WTC11 (cell line): ENCODE data around the gene COL5A3. TPM values are rescaled to one million over a fixed set of nuclear protein-coding genes. Genes with fewer than 3 reads are reported as not detected.

Experiments used
- ATAC-seq: fragments of 200-7000 bp; cut with Tn5 transposase; 2 replicates; pipeline ENCODE4 v1.10.0; 2021; ENCODE audit warnings: mild to moderate bottlenecking, moderate library complexity
- CTCF ChIA-PET: fragments of 300-600 bp; sonication (Branson Sonifier 250); formaldehyde crosslinking; loops from one replicate; lab custom pipeline; 2021; ENCODE audit warnings: antibody characterized with exemption; lab: Charles Lee
- POLR2A ChIA-PET: fragments of 350-600 bp; sonication (Branson Sonifier 250); formaldehyde crosslinking; loops from one replicate; lab custom pipeline; 2021; ENCODE audit warnings: antibody characterized with exemption; lab: Charles Lee
- DNase-seq: peaks from one replicate; pipeline ENCODE4 v3.0.0; 2021; ENCODE audit warnings: low spot score
- H3K27ac Mint-ChIP-seq: 2 replicates; pipeline ENCODE4 v1.8.0; 2021; ENCODE audit warnings: mixed read lengths
- H3K27me3 Mint-ChIP-seq: 2 replicates; pipeline ENCODE4 v1.8.0; 2021; ENCODE audit warnings: low read depth, mild to moderate bottlenecking, moderate library complexity, mixed read lengths
- H3K36me3 Mint-ChIP-seq: 2 replicates; pipeline ENCODE4 v1.8.0; 2021; ENCODE audit warnings: mixed read lengths
- H3K4me1 Mint-ChIP-seq: 2 replicates; pipeline ENCODE4 v1.8.0; 2022; ENCODE audit warnings: mixed read lengths
- H3K4me3 Mint-ChIP-seq: 2 replicates; pipeline ENCODE4 v1.8.0; 2021; ENCODE audit warnings: mild to moderate bottlenecking, moderate library complexity, mixed read lengths
- H3K9me3 Mint-ChIP-seq: 2 replicates; pipeline ENCODE4 v1.8.0; 2021; ENCODE audit warnings: mixed read lengths
- CREB1 ChIP-seq: sonication (generic); formaldehyde crosslinking; IDR thresholded peaks from 2 replicates; pipeline ENCODE4 v1.8.0; 2023; ENCODE audit warnings: mild to moderate bottlenecking, missing genetic modification reagents
- JAZF1 ChIP-seq: fragments of 250-450 bp; sonication (Bioruptor Pico); IDR thresholded peaks from 2 replicates; pipeline ENCODE4 v1.9.0; 2021; ENCODE audit warnings: moderate library complexity, mild to moderate bottlenecking, inconsistent platforms
- MXD4 ChIP-seq: fragments of 250-450 bp; sonication (Bioruptor Pico); IDR thresholded peaks from 2 replicates; pipeline ENCODE4 v1.8.0; 2021; ENCODE audit warnings: mild to moderate bottlenecking, moderate library complexity, borderline replicate concordance
- MYBL2 ChIP-seq: sonication (generic); formaldehyde crosslinking; IDR thresholded peaks from 2 replicates; pipeline ENCODE4 v1.8.1; 2023; ENCODE audit warnings: mild to moderate bottlenecking, moderate library complexity, missing genetic modification reagents
- NFE2L1 ChIP-seq: sonication (generic); formaldehyde crosslinking; IDR thresholded peaks from 2 replicates; pipeline ENCODE4 v1.8.1; 2023; ENCODE audit warnings: missing genetic modification reagents
- TEAD1 ChIP-seq: sonication (generic); formaldehyde crosslinking; IDR thresholded peaks from 2 replicates; pipeline ENCODE4 v1.8.0; 2022; ENCODE audit warnings: mild to moderate bottlenecking, missing genetic modification reagents
- ZNF232 ChIP-seq: sonication (generic); formaldehyde crosslinking; IDR thresholded peaks from 2 replicates; pipeline ENCODE4 v1.8.0; 2022; ENCODE audit warnings: mild to moderate bottlenecking, missing genetic modification reagents
- ZNF396 ChIP-seq: fragments of 250-450 bp; sonication (Bioruptor Pico); IDR thresholded peaks from 2 replicates; pipeline ENCODE4 v1.8.0; 2021; ENCODE audit warnings: mild to moderate bottlenecking, moderate library complexity, borderline replicate concordance
- total RNA-seq: library from RNA; stranded (reverse); gene quantifications from 3 replicates; pipeline ENCODE4 v1.2.3, GENCODE V29; 2021
- TF ChIP-seq, protein P1 (sequence below): fragments of 250-450 bp; sonication (Bioruptor Pico); conservative IDR thresholded peaks from 2 replicates; pipeline ENCODE4 v1.9.0; 2021; ENCODE audit warnings: mild to moderate bottlenecking
- TF ChIP-seq, protein P2 (sequence below): sonication (generic); formaldehyde crosslinking; IDR thresholded peaks from 2 replicates; pipeline ENCODE4 v1.8.0; 2022; ENCODE audit warnings: mild to moderate bottlenecking, missing genetic modification reagents
- TF ChIP-seq, protein P3 (sequence below): sonication (generic); formaldehyde crosslinking; IDR thresholded peaks from 2 replicates; pipeline ENCODE4 v1.8.1; 2023; ENCODE audit warnings: mild to moderate bottlenecking, missing genetic modification reagents, moderate library complexity
- TF ChIP-seq, protein P4 (sequence below): sonication (generic); formaldehyde crosslinking; IDR thresholded peaks from 2 replicates; pipeline ENCODE4 v1.8.1; 2023; ENCODE audit warnings: mild to moderate bottlenecking, missing genetic modification reagents
- TF ChIP-seq, protein P5 (sequence below): sonication (generic); formaldehyde crosslinking; IDR thresholded peaks from 2 replicates; pipeline ENCODE4 v1.8.1; 2023; ENCODE audit warnings: mild to moderate bottlenecking, missing genetic modification reagents
- TF ChIP-seq, protein P6 (sequence below): sonication (generic); formaldehyde crosslinking; IDR thresholded peaks from 2 replicates; pipeline ENCODE4 v1.8.0; 2023; ENCODE audit warnings: missing genetic modification reagents, mild to moderate bottlenecking, borderline replicate concordance
- TF ChIP-seq, protein P7 (sequence below): sonication (generic); formaldehyde crosslinking; conservative IDR thresholded peaks from 2 replicates; pipeline ENCODE4 v1.8.1; 2023; ENCODE audit warnings: mild to moderate bottlenecking, low read depth, missing genetic modification reagents, moderate library complexity

Gene COL5A3
- total RNA-seq, 1 experiment from 2014 or later = 0.81 TPM

DNA sequence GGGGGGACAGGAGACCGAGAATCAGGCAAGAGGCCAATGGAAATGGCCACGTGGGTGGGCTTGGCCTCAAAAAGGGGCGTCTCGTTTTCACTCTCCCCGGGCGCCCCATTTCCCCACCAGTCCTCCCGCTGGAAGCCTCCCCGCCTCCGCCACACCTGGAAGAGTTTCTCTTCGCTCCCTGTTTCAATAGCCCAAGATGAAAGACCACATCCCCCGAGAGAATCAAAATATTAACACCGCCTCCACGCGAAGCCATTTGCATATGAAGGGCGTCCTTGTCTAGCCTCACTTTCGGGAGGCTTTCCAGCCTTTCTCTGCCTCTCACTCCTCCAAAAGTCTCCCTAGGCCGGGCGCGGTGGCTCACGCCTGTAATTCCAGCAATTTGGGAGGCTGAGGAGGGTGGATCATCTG, 73.3 kb downstream of the COL5A3 start (continued):
- TF ChIP-seq, protein P1, sequence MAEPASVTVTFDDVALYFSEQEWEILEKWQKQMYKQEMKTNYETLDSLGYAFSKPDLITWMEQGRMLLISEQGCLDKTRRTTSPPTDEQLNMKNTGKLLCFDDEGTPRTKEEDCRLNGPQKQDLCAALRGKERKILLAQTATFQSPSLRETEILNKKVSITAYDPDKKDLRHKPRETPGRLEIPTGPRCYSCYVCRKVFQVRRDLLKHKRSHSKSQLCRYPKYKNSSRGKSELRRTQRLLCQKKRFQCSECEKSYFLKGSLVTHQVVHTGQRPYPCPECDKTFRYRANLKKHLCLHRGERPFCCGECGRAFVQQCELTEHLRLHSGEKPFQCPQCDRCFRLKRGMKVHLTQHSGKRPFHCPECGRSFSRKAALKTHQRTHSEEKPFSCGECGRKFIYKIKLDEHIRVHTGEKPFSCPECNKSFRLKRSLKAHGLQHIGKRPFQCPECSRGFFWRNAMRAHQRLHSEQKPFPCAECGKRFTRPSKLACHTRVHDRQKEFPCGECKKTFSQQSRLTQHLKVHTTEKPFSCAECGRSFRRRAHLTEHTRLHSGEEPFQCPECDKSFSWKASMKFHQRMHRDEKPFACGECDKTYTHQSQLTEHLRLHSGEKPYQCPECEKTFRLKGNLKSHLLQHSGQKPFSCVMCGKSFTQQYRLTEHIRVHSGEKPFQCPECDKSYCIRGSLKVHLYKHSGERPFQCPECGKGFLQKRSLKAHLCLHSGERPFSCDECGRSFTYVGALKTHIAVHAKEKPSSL = no peak
- TF ChIP-seq, protein P2, sequence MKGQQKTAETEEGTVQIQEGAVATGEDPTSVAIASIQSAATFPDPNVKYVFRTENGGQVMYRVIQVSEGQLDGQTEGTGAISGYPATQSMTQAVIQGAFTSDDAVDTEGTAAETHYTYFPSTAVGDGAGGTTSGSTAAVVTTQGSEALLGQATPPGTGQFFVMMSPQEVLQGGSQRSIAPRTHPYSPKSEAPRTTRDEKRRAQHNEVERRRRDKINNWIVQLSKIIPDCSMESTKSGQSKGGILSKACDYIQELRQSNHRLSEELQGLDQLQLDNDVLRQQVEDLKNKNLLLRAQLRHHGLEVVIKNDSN (CRISPR knock-in tag) = peak; percentile 37; the same call in 1 of the 2 replicates

DNA sequence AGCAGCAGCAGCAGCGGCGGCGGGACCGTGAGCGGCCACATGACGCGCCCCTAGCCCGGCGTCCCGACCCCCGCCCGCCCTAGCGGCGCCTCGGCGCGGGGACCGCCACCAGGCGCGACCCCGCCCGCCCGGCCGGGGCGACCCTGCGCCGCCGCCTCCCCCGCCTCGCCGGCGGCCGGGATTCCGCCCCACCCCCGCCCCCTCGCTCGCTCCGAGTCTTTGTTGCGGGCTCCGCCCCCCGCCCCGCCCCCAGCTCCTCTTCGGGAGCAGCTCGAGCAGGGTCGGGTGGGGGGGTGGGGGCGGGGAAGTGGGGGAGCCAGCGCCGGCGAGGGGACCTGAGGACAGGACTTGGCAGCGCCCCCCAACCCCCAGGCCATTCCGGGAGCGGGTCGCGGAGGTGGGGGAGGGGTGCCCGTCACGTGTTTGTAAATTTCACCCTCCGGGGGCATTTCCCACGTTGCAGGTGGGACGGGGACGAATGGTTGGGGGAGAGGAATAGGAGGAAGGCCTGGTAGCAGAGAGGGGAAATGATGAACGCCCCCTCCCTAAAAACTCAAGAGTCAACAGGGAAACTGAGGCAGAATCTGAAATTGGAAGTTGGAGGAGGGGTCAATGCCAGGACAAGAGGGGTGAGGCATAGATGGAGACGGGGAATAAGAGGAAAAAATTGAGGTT, 73.8 kb downstream of the COL5A3 start, which contains the start of gene OLFM2:
TSS of gene OLFM2 (minus strand) at position 190 of the 675 bp plus-strand sequence. CDS start at position 41, 149 bp downstream.
- CTCF ChIA-PET = interaction anchor here (0.6 to 2.9 kb wide), 11 partner anchors 16 to 1445 kb away, joined by 3 to 19 read pairs (median 4); no protein-coding TSS in a partner anchor
- Mint-ChIP-seq H3K9me3 (peaks cover 8% of the 10 kb centered on the region), H3K36me3 (0 out of 2 replicates have a peak, but pooled peaks cover 3% of the 10 kb centered on the region), H3K4me3 (peak within 1 kb of the TSS; percentile 91), H3K27ac (peak within 1 kb of the TSS; percentile 69), H3K4me1 (peaks cover 29% of the 10 kb centered on the region), H3K27me3 (peaks cover 5% of the 10 kb centered on the region)
- POLR2A ChIA-PET = interaction anchor here (0.6 kb wide), 1 partner anchor 57 kb away, joined by 4 read pairs; no protein-coding TSS in a partner anchor
- DNase-seq = peak; percentile 85
- ATAC-seq = peak; percentile 32
- TF ChIP-seq, protein P3, sequence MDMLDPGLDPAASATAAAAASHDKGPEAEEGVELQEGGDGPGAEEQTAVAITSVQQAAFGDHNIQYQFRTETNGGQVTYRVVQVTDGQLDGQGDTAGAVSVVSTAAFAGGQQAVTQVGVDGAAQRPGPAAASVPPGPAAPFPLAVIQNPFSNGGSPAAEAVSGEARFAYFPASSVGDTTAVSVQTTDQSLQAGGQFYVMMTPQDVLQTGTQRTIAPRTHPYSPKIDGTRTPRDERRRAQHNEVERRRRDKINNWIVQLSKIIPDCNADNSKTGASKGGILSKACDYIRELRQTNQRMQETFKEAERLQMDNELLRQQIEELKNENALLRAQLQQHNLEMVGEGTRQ (CRISPR knock-in tag) = peak; percentile 66
- TF ChIP-seq ZNF232 (CRISPR knock-in tag) (no peak), TEAD1 (CRISPR knock-in tag) (no peak), ZNF396 (no peak), NFE2L1 (no peak), MYBL2 (CRISPR knock-in tag) (no peak), MXD4 (CRISPR knock-in tag) (no peak), CREB1 (CRISPR knock-in tag) (no peak), JAZF1 (CRISPR knock-in tag) (no peak)
- TF ChIP-seq, protein P4, sequence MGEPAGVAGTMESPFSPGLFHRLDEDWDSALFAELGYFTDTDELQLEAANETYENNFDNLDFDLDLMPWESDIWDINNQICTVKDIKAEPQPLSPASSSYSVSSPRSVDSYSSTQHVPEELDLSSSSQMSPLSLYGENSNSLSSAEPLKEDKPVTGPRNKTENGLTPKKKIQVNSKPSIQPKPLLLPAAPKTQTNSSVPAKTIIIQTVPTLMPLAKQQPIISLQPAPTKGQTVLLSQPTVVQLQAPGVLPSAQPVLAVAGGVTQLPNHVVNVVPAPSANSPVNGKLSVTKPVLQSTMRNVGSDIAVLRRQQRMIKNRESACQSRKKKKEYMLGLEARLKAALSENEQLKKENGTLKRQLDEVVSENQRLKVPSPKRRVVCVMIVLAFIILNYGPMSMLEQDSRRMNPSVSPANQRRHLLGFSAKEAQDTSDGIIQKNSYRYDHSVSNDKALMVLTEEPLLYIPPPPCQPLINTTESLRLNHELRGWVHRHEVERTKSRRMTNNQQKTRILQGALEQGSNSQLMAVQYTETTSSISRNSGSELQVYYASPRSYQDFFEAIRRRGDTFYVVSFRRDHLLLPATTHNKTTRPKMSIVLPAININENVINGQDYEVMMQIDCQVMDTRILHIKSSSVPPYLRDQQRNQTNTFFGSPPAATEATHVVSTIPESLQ = no peak
- TF ChIP-seq, protein P1 = no peak
- TF ChIP-seq, protein P2 (CRISPR knock-in tag) = peak; percentile 73
- TF ChIP-seq, protein P5, sequence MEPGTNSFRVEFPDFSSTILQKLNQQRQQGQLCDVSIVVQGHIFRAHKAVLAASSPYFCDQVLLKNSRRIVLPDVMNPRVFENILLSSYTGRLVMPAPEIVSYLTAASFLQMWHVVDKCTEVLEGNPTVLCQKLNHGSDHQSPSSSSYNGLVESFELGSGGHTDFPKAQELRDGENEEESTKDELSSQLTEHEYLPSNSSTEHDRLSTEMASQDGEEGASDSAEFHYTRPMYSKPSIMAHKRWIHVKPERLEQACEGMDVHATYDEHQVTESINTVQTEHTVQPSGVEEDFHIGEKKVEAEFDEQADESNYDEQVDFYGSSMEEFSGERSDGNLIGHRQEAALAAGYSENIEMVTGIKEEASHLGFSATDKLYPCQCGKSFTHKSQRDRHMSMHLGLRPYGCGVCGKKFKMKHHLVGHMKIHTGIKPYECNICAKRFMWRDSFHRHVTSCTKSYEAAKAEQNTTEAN = no peak
- TF ChIP-seq, protein P6, sequence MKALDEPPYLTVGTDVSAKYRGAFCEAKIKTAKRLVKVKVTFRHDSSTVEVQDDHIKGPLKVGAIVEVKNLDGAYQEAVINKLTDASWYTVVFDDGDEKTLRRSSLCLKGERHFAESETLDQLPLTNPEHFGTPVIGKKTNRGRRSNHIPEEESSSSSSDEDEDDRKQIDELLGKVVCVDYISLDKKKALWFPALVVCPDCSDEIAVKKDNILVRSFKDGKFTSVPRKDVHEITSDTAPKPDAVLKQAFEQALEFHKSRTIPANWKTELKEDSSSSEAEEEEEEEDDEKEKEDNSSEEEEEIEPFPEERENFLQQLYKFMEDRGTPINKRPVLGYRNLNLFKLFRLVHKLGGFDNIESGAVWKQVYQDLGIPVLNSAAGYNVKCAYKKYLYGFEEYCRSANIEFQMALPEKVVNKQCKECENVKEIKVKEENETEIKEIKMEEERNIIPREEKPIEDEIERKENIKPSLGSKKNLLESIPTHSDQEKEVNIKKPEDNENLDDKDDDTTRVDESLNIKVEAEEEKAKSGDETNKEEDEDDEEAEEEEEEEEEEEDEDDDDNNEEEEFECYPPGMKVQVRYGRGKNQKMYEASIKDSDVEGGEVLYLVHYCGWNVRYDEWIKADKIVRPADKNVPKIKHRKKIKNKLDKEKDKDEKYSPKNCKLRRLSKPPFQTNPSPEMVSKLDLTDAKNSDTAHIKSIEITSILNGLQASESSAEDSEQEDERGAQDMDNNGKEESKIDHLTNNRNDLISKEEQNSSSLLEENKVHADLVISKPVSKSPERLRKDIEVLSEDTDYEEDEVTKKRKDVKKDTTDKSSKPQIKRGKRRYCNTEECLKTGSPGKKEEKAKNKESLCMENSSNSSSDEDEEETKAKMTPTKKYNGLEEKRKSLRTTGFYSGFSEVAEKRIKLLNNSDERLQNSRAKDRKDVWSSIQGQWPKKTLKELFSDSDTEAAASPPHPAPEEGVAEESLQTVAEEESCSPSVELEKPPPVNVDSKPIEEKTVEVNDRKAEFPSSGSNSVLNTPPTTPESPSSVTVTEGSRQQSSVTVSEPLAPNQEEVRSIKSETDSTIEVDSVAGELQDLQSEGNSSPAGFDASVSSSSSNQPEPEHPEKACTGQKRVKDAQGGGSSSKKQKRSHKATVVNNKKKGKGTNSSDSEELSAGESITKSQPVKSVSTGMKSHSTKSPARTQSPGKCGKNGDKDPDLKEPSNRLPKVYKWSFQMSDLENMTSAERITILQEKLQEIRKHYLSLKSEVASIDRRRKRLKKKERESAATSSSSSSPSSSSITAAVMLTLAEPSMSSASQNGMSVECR (CRISPR knock-in tag) = no peak
- TF ChIP-seq, protein P7, sequence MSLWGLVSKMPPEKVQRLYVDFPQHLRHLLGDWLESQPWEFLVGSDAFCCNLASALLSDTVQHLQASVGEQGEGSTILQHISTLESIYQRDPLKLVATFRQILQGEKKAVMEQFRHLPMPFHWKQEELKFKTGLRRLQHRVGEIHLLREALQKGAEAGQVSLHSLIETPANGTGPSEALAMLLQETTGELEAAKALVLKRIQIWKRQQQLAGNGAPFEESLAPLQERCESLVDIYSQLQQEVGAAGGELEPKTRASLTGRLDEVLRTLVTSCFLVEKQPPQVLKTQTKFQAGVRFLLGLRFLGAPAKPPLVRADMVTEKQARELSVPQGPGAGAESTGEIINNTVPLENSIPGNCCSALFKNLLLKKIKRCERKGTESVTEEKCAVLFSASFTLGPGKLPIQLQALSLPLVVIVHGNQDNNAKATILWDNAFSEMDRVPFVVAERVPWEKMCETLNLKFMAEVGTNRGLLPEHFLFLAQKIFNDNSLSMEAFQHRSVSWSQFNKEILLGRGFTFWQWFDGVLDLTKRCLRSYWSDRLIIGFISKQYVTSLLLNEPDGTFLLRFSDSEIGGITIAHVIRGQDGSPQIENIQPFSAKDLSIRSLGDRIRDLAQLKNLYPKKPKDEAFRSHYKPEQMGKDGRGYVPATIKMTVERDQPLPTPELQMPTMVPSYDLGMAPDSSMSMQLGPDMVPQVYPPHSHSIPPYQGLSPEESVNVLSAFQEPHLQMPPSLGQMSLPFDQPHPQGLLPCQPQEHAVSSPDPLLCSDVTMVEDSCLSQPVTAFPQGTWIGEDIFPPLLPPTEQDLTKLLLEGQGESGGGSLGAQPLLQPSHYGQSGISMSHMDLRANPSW (CRISPR knock-in tag) = no peak
